Activated B cell treated with CpG ODN at 0.5 μM for 24 hours (primary cell): ENCODE measurements around the gene ANKRD31. TPM values are rescaled to one million over a fixed set of nuclear protein-coding genes. Genes with fewer than 3 reads are reported as not detected.
"Not testable (repeated sequence)": the region's sequence is repeated elsewhere in the genome, so short reads cannot be mapped to it uniquely, and the experiment has no call there.

Source experiments
- ATAC-seq: fragments of 200-7000 bp; cut with Tn5 transposase; one replicate; pipeline ENCODE4 v1.10.0; 2021; ENCODE audit warnings: low read depth, mild to moderate bottlenecking, moderate library complexity
- CTCF ChIA-PET: fragments of 350-600 bp; sonication (Branson Sonifier 250); formaldehyde crosslinking; loops from one replicate; lab custom pipeline; 2021; ENCODE audit warnings: antibody characterized with exemption; lab: Charles Lee
- POLR2A ChIA-PET: fragments of 350-600 bp; sonication (Branson Sonifier 250); formaldehyde crosslinking; loops from one replicate; lab custom pipeline; 2021; ENCODE audit warnings: antibody characterized with exemption; lab: Charles Lee
- DNase-seq: peaks from one replicate; pipeline ENCODE4 v3.0.0; 2022
- H3K27ac Mint-ChIP-seq: one replicate; pipeline ENCODE4 v1.8.0; 2020; ENCODE audit warnings: mixed read lengths
- H3K27me3 Mint-ChIP-seq: one replicate; pipeline ENCODE4 v1.8.0; 2021; ENCODE audit warnings: mixed read lengths
- H3K36me3 Mint-ChIP-seq: one replicate; pipeline ENCODE4 v1.8.0; 2021; ENCODE audit warnings: low read depth, mixed read lengths
- H3K4me1 Mint-ChIP-seq: one replicate; pipeline ENCODE4 v1.8.0; 2021; ENCODE audit warnings: mixed read lengths
- H3K4me3 Mint-ChIP-seq: one replicate; pipeline ENCODE4 v1.8.0; 2020; ENCODE audit warnings: mild to moderate bottlenecking, mixed read lengths
- H3K9me3 Mint-ChIP-seq: one replicate; pipeline ENCODE4 v1.8.0; 2020; ENCODE audit warnings: mixed read lengths
- CTCF ChIP-seq: fragments of 200-600 bp; IDR thresholded peaks from one replicate; pipeline ENCODE4 v1.8.0; 2022; ENCODE audit warnings: antibody characterized with exemption, mild to moderate bottlenecking
- intact Hi-C: fragments of 100-400 bp; cut with micrococcal nuclease; formaldehyde crosslinking; loops from one replicate; pipeline ENCODE4 v1.15.1; 2024
- total RNA-seq: library from RNA; stranded (reverse); gene quantifications from 2 replicates; pipeline ENCODE4 v1.2.3, GENCODE V29; 2022

Gene ANKRD31
- total RNA-seq, 1 donor from 2014 or later: 0.13 TPM

- Mint-ChIP-seq H3K27ac (no peak overlapping the region), H3K4me1 (peaks cover 9% of the 10 kb centered on the region), H3K4me3 (no peak overlapping the region), H3K9me3 (no peaks in the 10 kb centered on the region), H3K27me3 (peaks cover 3% of the 10 kb centered on the region), H3K36me3 (peaks cover 2% of the 10 kb centered on the region)
- ATAC-seq (no peak), DNase-seq (no peak)
- intact Hi-C loops: loop anchor here (1.0 to 10.0 kb wide), 12 partner anchors 181 to 1738 kb away; partner anchors contain the start of genes ANKRA2, BTF3, CERT1 and GCNT4
- CTCF ChIA-PET: interaction anchor here (1.1 to 4.7 kb wide), 5 partner anchors 101 to 1021 kb away, joined by 4 to 65 read pairs (median 8); partner anchors contain the start of gene HMGCR
- POLR2A ChIA-PET: interaction anchor here (2.8 kb wide), 1 partner anchor 101 kb away, joined by 31 read pairs; the partner anchor contains the start of gene HMGCR
- no peak for TF ChIP-seq CTCF
These were observed 967 bp downstream of the ANKRD31 start for GRCh38 chr5:75235711-75236110.

GRCh38 chr5:75234251-75234650 is 2.4 kb downstream of the ANKRD31 start:
- Mint-ChIP-seq H3K36me3 (peaks cover 2% of the 10 kb centered on the region), H3K4me1 (peaks cover 9% of the 10 kb centered on the region), H3K27me3 (peaks cover 4% of the 10 kb centered on the region), H3K9me3 (no peaks in the 10 kb centered on the region), H3K27ac (no peak overlapping the region), H3K4me3 (no peak overlapping the region)
- ATAC-seq (no peak), DNase-seq (no peak)
- CTCF ChIA-PET: interaction anchor here (4.7 kb wide), 1 partner anchor 447 kb away, joined by 65 read pairs; no protein-coding TSS in a partner anchor
- no peak for TF ChIP-seq CTCF
- intact Hi-C loops: loop anchor here (10.0 kb wide), 4 partner anchors 179 to 1171 kb away; partner anchors contain the start of genes GCNT4, GFM2, IQGAP2 and NSA2
- POLR2A ChIA-PET: interaction anchor here (0.6 kb wide), 1 partner anchor 182 kb away, joined by 4 read pairs; no protein-coding TSS in a partner anchor

GRCh38 chr5:75226916-75227315 is 9.8 kb downstream of the ANKRD31 start:
- POLR2A ChIA-PET: no interaction called here
- no peak for TF ChIP-seq CTCF
- H3K27ac Mint-ChIP-seq: no peak overlapping the region
- ATAC-seq (no peak), DNase-seq (no peak)
- H3K36me3 Mint-ChIP-seq: no peaks in the 10 kb centered on the region
- intact Hi-C loops: no loop called here
- peaks cover 12% of the 10 kb centered on the region for H3K9me3 Mint-ChIP-seq
- no peaks in the 10 kb centered on the region for H3K4me1 Mint-ChIP-seq
- H3K4me3 Mint-ChIP-seq: no peak overlapping the region
- peaks cover 9% of the 10 kb centered on the region for H3K27me3 Mint-ChIP-seq
- CTCF ChIA-PET: no interaction called here

GRCh38 chr5:75225506-75225905 is 11.2 kb downstream of the ANKRD31 start:
- H3K36me3 Mint-ChIP-seq: no peaks in the 10 kb centered on the region

GRCh38 chr5:75220787-75221186 is 15.9 kb downstream of the ANKRD31 start:
- CTCF ChIA-PET, H3K27ac Mint-ChIP-seq, POLR2A ChIA-PET: not testable (repeated sequence)

More at GRCh38 chr5:75225506-75225905, 11.2 kb downstream of the ANKRD31 start:
- ATAC-seq (no peak), DNase-seq (no peak)
- H3K27me3 Mint-ChIP-seq: peaks cover 11% of the 10 kb centered on the region
- no peaks in the 10 kb centered on the region for H3K4me1 Mint-ChIP-seq
- intact Hi-C loops: no loop called here
- ChIA-PET CTCF (no interaction called here), POLR2A (no interaction called here)
- H3K27ac Mint-ChIP-seq: no peak overlapping the region
- TF ChIP-seq CTCF: no peak
- no peak overlapping the region for H3K4me3 Mint-ChIP-seq
- H3K9me3 Mint-ChIP-seq: peaks cover 16% of the 10 kb centered on the region

More at GRCh38 chr5:75220787-75221186, 15.9 kb downstream of the ANKRD31 start:
- DNase-seq, H3K4me1 Mint-ChIP-seq, H3K4me3 Mint-ChIP-seq, H3K36me3 Mint-ChIP-seq, ATAC-seq, intact Hi-C loops: not testable (repeated sequence)
- peaks cover 32% of the 10 kb centered on the region for H3K9me3 Mint-ChIP-seq
- H3K27me3 Mint-ChIP-seq: peaks cover 21% of the 10 kb centered on the region
